Adipocyte (in vitro differentiated cells): ENCODE data around the gene FAM76A.
A peak's percentile ranks its signal among the peaks of the same experiment; 100 is the strongest.
"Not testable (repeated sequence)": the region's sequence is repeated elsewhere in the genome, so short reads cannot be mapped to it uniquely, and the experiment has no call there.

Experiments used
- DNase-seq: peaks from one replicate; pipeline ENCODE4 v3.0.0-alpha.2; 2015; ENCODE audit warnings: low read depth
- H3K27me3 ChIP-seq: replicated peaks from 2 replicates; pipeline ENCODE4 v1.7.0; 2013; ENCODE audit warnings: mild to moderate bottlenecking, low read length, moderate library complexity; ENCODE audit not compliant: control insufficient read depth, insufficient read depth
- H3K36me3 ChIP-seq: 2 replicates; pipeline ENCODE4 v1.7.0; 2013; ENCODE audit warnings: low read length, mild to moderate bottlenecking, moderate library complexity; ENCODE audit not compliant: control insufficient read depth, insufficient read depth, severe bottlenecking
- H3K4me1 ChIP-seq: 2 replicates; pipeline ENCODE4 v1.7.0; 2013; ENCODE audit warnings: mild to moderate bottlenecking, low read length, moderate library complexity; ENCODE audit not compliant: control insufficient read depth, insufficient read depth
- H3K4me3 ChIP-seq: 2 replicates; pipeline ENCODE4 v1.7.0; 2013; ENCODE audit warnings: mild to moderate bottlenecking, low read length, moderate library complexity
- H3K9ac ChIP-seq: 2 replicates; pipeline ENCODE4 v1.7.0; 2013; ENCODE audit warnings: mild to moderate bottlenecking, low read length, moderate library complexity
- H3K9me3 ChIP-seq: 2 replicates; pipeline ENCODE4 v1.7.0; 2013; ENCODE audit warnings: mild to moderate bottlenecking, low read length, moderate library complexity; ENCODE audit not compliant: control insufficient read depth

Gene FAM76A

GRCh38 chr1:27779122-27779521 lies 53.4 kb downstream of the FAM76A start:
- no peaks in the 10 kb centered on the region for H3K9me3 ChIP-seq
- H3K36me3 ChIP-seq = peaks cover 18% of the 10 kb centered on the region
- DNase-seq = no peak
- H3K9ac ChIP-seq = no peak overlapping the region
- no peak overlapping the region for H3K4me3 ChIP-seq
- H3K4me1 ChIP-seq = peaks cover 55% of the 10 kb centered on the region
- H3K27me3 ChIP-seq = no peaks in the 10 kb centered on the region

GRCh38 chr1:27782950-27783349 lies 57.2 kb downstream of the FAM76A start:
- DNase-seq = no peak
- no peaks in the 10 kb centered on the region for H3K9me3 ChIP-seq
- H3K4me1 ChIP-seq = peaks cover 43% of the 10 kb centered on the region
- no peak overlapping the region for H3K4me3 ChIP-seq
- no peak overlapping the region for H3K9ac ChIP-seq
- no peaks in the 10 kb centered on the region for H3K27me3 ChIP-seq
- H3K36me3 ChIP-seq = peaks cover 7% of the 10 kb centered on the region

GRCh38 chr1:27784700-27785099 lies 58.9 kb downstream of the FAM76A start:
- no peaks in the 10 kb centered on the region for H3K9me3 ChIP-seq
- peaks cover 49% of the 10 kb centered on the region for H3K4me1 ChIP-seq
- H3K27me3 ChIP-seq = no peaks in the 10 kb centered on the region
- no peak overlapping the region for H3K4me3 ChIP-seq
- no peak overlapping the region for H3K9ac ChIP-seq
- peaks cover 10% of the 10 kb centered on the region for H3K36me3 ChIP-seq
- no peak for DNase-seq

DNA sequence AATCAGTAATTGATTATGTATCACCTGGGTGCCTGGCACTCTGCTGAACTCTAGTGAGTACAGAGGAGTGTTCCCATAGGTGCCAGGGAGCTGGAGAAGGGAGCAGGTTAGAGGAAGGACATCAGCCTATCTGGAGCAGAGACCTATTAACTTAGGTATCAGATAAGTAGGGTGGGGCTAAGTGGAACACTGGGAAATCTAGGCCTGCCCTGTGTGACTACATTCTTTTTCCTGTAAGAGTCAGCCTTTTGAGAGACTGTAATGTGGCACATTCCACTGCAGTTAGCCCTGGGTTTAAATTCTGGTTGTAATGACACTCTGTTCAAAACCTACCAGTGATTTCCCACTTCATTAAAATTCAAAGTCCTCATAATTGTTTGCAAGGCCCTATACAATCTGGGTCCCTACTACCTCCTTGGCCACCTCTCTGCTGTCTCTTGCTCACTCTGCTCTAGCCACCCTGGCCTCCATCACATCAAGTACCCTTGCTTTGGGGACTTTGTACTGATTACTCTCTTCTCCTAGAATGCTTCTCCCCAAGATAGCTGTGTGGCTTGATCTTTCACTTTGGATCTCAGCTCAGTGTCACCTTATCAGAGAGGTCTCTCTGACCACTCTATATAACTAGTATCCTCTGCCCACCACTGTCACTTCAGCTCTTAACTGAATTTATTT lies 60.2 kb downstream of the FAM76A start:
- H3K36me3 ChIP-seq = peaks cover 15% of the 10 kb centered on the region
- H3K9ac ChIP-seq = no peak overlapping the region
- peaks cover 54% of the 10 kb centered on the region for H3K4me1 ChIP-seq
- no peak overlapping the region for H3K4me3 ChIP-seq
- H3K27me3 ChIP-seq = no peaks in the 10 kb centered on the region
- H3K9me3 ChIP-seq = no peaks in the 10 kb centered on the region
- peak; percentile 32 for DNase-seq

DNA sequence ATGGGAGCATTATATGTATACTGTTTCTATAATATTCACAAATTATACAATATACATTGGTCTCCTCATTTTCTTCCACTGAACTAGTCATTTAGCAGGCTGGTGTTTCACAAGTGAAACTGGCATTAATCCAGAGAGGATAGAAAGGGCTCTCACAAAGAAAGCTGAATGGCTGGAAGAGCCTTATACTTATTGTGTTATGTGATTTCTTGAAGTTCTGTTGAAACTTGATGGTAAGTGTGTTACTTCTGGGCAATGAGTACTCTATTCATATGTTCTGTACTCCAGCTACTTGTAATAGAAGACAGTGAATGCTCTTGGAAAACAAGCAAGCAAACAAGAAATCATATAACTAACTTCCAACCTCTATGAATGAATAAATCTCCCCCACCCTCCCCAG lies 62.1 kb downstream of the FAM76A start:
- Histone ChIP-seq H3K4me3 (peak overlapping the region; percentile 31), H3K36me3 (peaks cover 23% of the 10 kb centered on the region), H3K27me3 (no peaks in the 10 kb centered on the region), H3K9me3 (no peaks in the 10 kb centered on the region), H3K9ac (peak overlapping the region; percentile 30), H3K4me1 (peaks cover 55% of the 10 kb centered on the region)
- DNase-seq = peak; percentile 87

GRCh38 chr1:27789540-27790041 lies 63.8 kb downstream of the FAM76A start:
- Histone ChIP-seq H3K4me1 (peaks cover 46% of the 10 kb centered on the region), H3K27me3 (no peaks in the 10 kb centered on the region), H3K9me3 (no peaks in the 10 kb centered on the region), H3K9ac (peak overlapping the region; percentile 22), H3K4me3 (no peak overlapping the region), H3K36me3 (peaks cover 39% of the 10 kb centered on the region)
- no peak for DNase-seq

GRCh38 chr1:27790270-27790669 lies 64.5 kb downstream of the FAM76A start:
- Histone ChIP-seq H3K4me1 (peaks cover 46% of the 10 kb centered on the region), H3K36me3 (peaks cover 45% of the 10 kb centered on the region)
- H3K4me3 ChIP-seq, H3K9me3 ChIP-seq, DNase-seq, H3K27me3 ChIP-seq, H3K9ac ChIP-seq: not testable (repeated sequence)

- H3K4me3 ChIP-seq = no peak overlapping the region
- no peak overlapping the region for H3K9ac ChIP-seq
- no peak for DNase-seq
- peaks cover 82% of the 10 kb centered on the region for H3K36me3 ChIP-seq
- H3K9me3 ChIP-seq = no peaks in the 10 kb centered on the region
- H3K4me1 ChIP-seq = peaks cover 10% of the 10 kb centered on the region
- no peaks in the 10 kb centered on the region for H3K27me3 ChIP-seq
Measured at GRCh38 chr1:27795601-27796000, 69.8 kb downstream of the FAM76A start.

DNA sequence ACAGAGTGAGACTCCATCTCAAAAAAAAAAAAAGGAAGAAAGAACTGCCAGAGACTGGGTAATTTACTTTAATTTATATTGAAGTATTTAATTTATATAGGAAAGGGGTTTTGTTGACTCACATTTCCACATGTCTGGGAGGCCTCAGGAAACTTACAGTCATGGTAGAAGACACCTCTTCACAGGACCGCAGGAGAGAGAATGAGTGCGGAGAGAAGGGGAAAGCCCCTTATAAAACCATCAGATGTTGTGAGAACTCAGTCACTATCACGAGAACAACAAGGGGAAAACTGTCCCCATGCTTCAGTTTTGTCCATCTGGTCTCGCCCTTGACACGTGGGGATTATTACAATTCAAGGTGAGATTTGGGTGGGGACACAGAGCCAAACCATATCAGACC lies 79.0 kb downstream of the FAM76A start:
- H3K36me3 ChIP-seq = peaks cover 78% of the 10 kb centered on the region
- no peak for DNase-seq

GRCh38 chr1:27806758-27807157 lies 81.0 kb downstream of the FAM76A start:
- Histone ChIP-seq H3K9ac (no peak overlapping the region), H3K27me3 (no peaks in the 10 kb centered on the region), H3K4me3 (no peak overlapping the region), H3K36me3 (peaks cover 71% of the 10 kb centered on the region), H3K4me1 (peaks cover 5% of the 10 kb centered on the region), H3K9me3 (no peaks in the 10 kb centered on the region)
- DNase-seq = no peak

More for the DNA sequence above, 79.0 kb downstream of the FAM76A start:
- Histone ChIP-seq H3K4me3 (no peak overlapping the region), H3K4me1 (peaks cover 5% of the 10 kb centered on the region), H3K9me3 (no peaks in the 10 kb centered on the region), H3K27me3 (no peaks in the 10 kb centered on the region), H3K9ac (no peak overlapping the region)

DNA sequence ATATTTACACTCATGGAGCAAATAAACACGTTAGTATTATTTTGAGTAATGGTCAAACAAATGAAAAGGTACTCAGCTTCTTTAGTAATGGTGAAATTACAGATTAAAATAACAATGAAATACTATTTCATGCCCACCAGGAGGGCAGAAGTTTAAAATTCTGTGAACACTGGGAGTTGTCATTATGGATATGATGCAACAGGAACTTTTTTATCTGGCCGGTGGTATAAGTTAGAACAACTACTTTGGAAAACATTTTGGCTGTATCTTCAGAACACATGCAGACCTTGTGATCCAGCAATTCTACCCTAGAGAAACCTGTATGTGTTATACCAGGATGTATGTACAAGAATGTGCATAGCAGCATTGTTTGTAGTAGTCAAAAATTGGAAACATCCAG lies 81.6 kb downstream of the FAM76A start:
- peak; percentile 48 for DNase-seq
- peaks cover 71% of the 10 kb centered on the region for H3K36me3 ChIP-seq
- no peak overlapping the region for H3K4me3 ChIP-seq

DNA sequence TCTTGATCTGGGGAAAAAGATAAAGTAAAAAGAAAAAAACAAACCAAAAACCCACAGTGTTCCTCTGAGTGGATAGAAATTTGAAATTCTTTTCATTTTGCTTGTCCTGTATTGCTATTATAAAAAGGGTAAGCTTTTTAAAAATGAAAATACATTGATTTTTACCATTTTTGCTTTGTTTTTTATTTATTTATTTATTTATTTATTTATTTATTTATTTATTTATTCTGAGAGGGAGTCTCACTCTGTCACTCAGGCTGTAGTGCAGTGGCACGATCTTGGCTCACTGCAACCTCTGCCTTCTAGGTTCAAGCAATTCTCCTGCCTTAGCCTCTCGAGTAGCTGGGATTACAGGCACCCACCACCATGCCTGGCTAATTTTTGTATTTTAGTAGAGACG lies 82.4 kb downstream of the FAM76A start:
- not testable (repeated sequence) for DNase-seq, H3K9me3 ChIP-seq, H3K4me1 ChIP-seq, H3K4me3 ChIP-seq, H3K27me3 ChIP-seq, H3K9ac ChIP-seq
- H3K36me3 ChIP-seq = peaks cover 71% of the 10 kb centered on the region

More for the DNA sequence above, 81.6 kb downstream of the FAM76A start:
- Histone ChIP-seq H3K4me1 (peaks cover 5% of the 10 kb centered on the region), H3K9me3 (no peaks in the 10 kb centered on the region), H3K9ac (no peak overlapping the region), H3K27me3 (no peaks in the 10 kb centered on the region)
